Fibroblast of lung (primary cell): ENCODE measurements around the gene KLHL26.

Experiments used
- CTCF ChIP-seq, 2 donors: IDR thresholded peaks in 1 of 2; conservative IDR thresholded peaks in 1 of 2; 1 replicate in 1 of 2; 2 replicates in 1 of 2; pipeline ENCODE4 v1.5.1; 2011 to 2012; ENCODE audit warnings: low read length in 2 of 2, control low read depth in 1 of 2, inconsistent platforms in 1 of 2, low read depth in 1 of 2, mild to moderate bottlenecking in 1 of 2
- EZH2 ChIP-seq: IDR thresholded peaks from 2 replicates; pipeline ENCODE4 v1.5.1; 2012; ENCODE audit warnings: low read length, control low read depth, mild to moderate bottlenecking; ENCODE audit errors: missing control alignments

GRCh38 chr19:18611327-18612050 lies 25.3 kb upstream of the KLHL26 start:
- no peak for TF ChIP-seq CTCF (conservative IDR thresholded peaks at IDR 0.05 in 1 of 2, IDR thresholded peaks at IDR 0.05 in 1 of 2; ENCODE audit: low read depth in 1 of 2, low read length in 2 of 2)
- TF ChIP-seq EZH2 = peak; percentile 93
